ENCODE measurements around the gene EIF2S2. TPM values are rescaled to one million over a fixed set of nuclear protein-coding genes. Genes with fewer than 3 reads are reported as not detected.

EIF2S2 gene
- total and polyA plus RNA-seq, 5 donors from 2014 or later = 21.1 to 29.0 (median 23.2) TPM

GRCh38 chr20:34075647-34076046 is 36.4 kb downstream of the EIF2S2 start:
- peaks cover 86% of the 10 kb centered on the region for H3K36me3 ChIP-seq (ENCODE audit: control insufficient read depth, insufficient read depth, low read length)
- H3K27ac Mint-ChIP-seq = peak overlapping the region in 1 of 3 donors; percentile 62

GRCh38 chr20:34074101-34074760 is 37.8 kb downstream of the EIF2S2 start:
- Mint-ChIP-seq H3K9me3 (no peaks in the 10 kb centered on the region), H3K4me1 (peaks cover 5 to 28% (median 15%) of the 10 kb centered on the region in 4 donors), H3K27me3 (no peaks in the 10 kb centered on the region), H3K4me3 (no peak overlapping the region), H3K36me3 (peaks cover 35% of the 10 kb centered on the region), H3K27ac (no peak overlapping the region)
- no peaks in the 10 kb centered on the region for H3K9me3 ChIP-seq (ENCODE audit: control insufficient read depth in 2 of 2, low read length in 2 of 2)
- H3K4me3 ChIP-seq (ENCODE audit: low read depth, low read length) = no peak overlapping the region
- H3K36me3 ChIP-seq (ENCODE audit: control insufficient read depth, insufficient read depth, low read length) = peaks cover 75% of the 10 kb centered on the region
- peaks cover 5% of the 10 kb centered on the region for H3K4me1 ChIP-seq (ENCODE audit: control insufficient read depth, insufficient read depth, low read length, poor library complexity, severe bottlenecking)
- DNase-seq (no peak), ATAC-seq (ENCODE audit: low read depth in 2 of 2) (no peak)
- no peak overlapping the region for H3K27ac ChIP-seq (ENCODE audit: insufficient read depth, low read length, poor library complexity, severe bottlenecking)
- H3K27me3 ChIP-seq (ENCODE audit: control insufficient read depth, insufficient read depth, low read length) = no peaks in the 10 kb centered on the region

More at GRCh38 chr20:34075647-34076046, 36.4 kb downstream of the EIF2S2 start:
- Mint-ChIP-seq H3K9me3 (no peaks in the 10 kb centered on the region), H3K36me3 (peaks cover 38% of the 10 kb centered on the region), H3K27me3 (no peaks in the 10 kb centered on the region), H3K4me3 (no peak overlapping the region), H3K4me1 (peaks cover 3 to 17% (median 8%) of the 10 kb centered on the region in 4 donors)
- H3K9me3 ChIP-seq (ENCODE audit: control insufficient read depth in 2 of 2, low read length in 2 of 2) = no peaks in the 10 kb centered on the region
- H3K4me1 ChIP-seq (ENCODE audit: control insufficient read depth, insufficient read depth, low read length, poor library complexity, severe bottlenecking) = no peaks in the 10 kb centered on the region
- DNase-seq (no peak), ATAC-seq (ENCODE audit: low read depth in 2 of 2) (no peak)
- H3K27ac ChIP-seq (ENCODE audit: insufficient read depth, low read length, poor library complexity, severe bottlenecking) = no peak overlapping the region
- H3K27me3 ChIP-seq (ENCODE audit: control insufficient read depth, insufficient read depth, low read length) = no peaks in the 10 kb centered on the region
- no peak overlapping the region for H3K4me3 ChIP-seq (ENCODE audit: low read depth, low read length)

- Mint-ChIP-seq H3K4me3 (no peak overlapping the region), H3K27ac (peak overlapping the region; percentile 22 to 72 (median 28)), H3K36me3 (peaks cover 27% of the 10 kb centered on the region)
Measured at GRCh38 chr20:34072778-34073177, 39.3 kb downstream of the EIF2S2 start.

GRCh38 chr20:34072076-34072475 is 40.0 kb downstream of the EIF2S2 start:
- ATAC-seq (ENCODE audit: low read depth in 2 of 2) (no peak), DNase-seq (no peak)
- H3K27me3 ChIP-seq (ENCODE audit: control insufficient read depth, insufficient read depth, low read length) = no peaks in the 10 kb centered on the region
- Mint-ChIP-seq H3K27ac (peak overlapping the region in 1 of 3 donors; percentile 52), H3K4me3 (peak overlapping the region in 1 of 4 donors; percentile 49), H3K36me3 (peaks cover 27% of the 10 kb centered on the region), H3K27me3 (no peaks in the 10 kb centered on the region), H3K4me1 (peaks cover 16 to 46% (median 25%) of the 10 kb centered on the region in 4 donors), H3K9me3 (no peaks in the 10 kb centered on the region)
- peaks cover 54% of the 10 kb centered on the region for H3K36me3 ChIP-seq (ENCODE audit: control insufficient read depth, insufficient read depth, low read length)
- no peaks in the 10 kb centered on the region for H3K9me3 ChIP-seq (ENCODE audit: control insufficient read depth in 2 of 2, low read length in 2 of 2)
- H3K4me1 ChIP-seq (ENCODE audit: control insufficient read depth, insufficient read depth, low read length, poor library complexity, severe bottlenecking) = peaks cover 13% of the 10 kb centered on the region
- H3K27ac ChIP-seq (ENCODE audit: insufficient read depth, low read length, poor library complexity, severe bottlenecking) = no peak overlapping the region
- H3K4me3 ChIP-seq (ENCODE audit: low read depth, low read length) = no peak overlapping the region

More at GRCh38 chr20:34072778-34073177, 39.3 kb downstream of the EIF2S2 start:
- Histone ChIP-seq H3K27ac (ENCODE audit: insufficient read depth, low read length, poor library complexity, severe bottlenecking) (no peak overlapping the region), H3K9me3 (ENCODE audit: control insufficient read depth in 2 of 2, low read length in 2 of 2) (no peaks in the 10 kb centered on the region), H3K27me3 (ENCODE audit: control insufficient read depth, insufficient read depth, low read length) (no peaks in the 10 kb centered on the region), H3K4me1 (ENCODE audit: control insufficient read depth, insufficient read depth, low read length, poor library complexity, severe bottlenecking) (peaks cover 13% of the 10 kb centered on the region), H3K4me3 (ENCODE audit: low read depth, low read length) (no peak overlapping the region), H3K36me3 (ENCODE audit: control insufficient read depth, insufficient read depth, low read length) (peaks cover 61% of the 10 kb centered on the region)
- Mint-ChIP-seq H3K27me3 (no peaks in the 10 kb centered on the region), H3K9me3 (no peaks in the 10 kb centered on the region), H3K4me1 (peaks cover 13 to 40% (median 25%) of the 10 kb centered on the region in 4 donors)
- ATAC-seq (ENCODE audit: low read depth in 2 of 2) (no peak), DNase-seq (no peak)

- H3K27me3 Mint-ChIP-seq = no peaks in the 10 kb centered on the region
- Histone ChIP-seq H3K4me1 (ENCODE audit: control insufficient read depth, insufficient read depth, low read length, poor library complexity, severe bottlenecking) (peaks cover 13% of the 10 kb centered on the region), H3K36me3 (ENCODE audit: control insufficient read depth, insufficient read depth, low read length) (peaks cover 42% of the 10 kb centered on the region), H3K9me3 (ENCODE audit: control insufficient read depth in 2 of 2, low read length in 2 of 2) (no peaks in the 10 kb centered on the region), H3K4me3 (ENCODE audit: low read depth, low read length) (no peak overlapping the region), H3K27me3 (ENCODE audit: control insufficient read depth, insufficient read depth, low read length) (no peaks in the 10 kb centered on the region), H3K27ac (ENCODE audit: insufficient read depth, low read length, poor library complexity, severe bottlenecking) (no peak overlapping the region)
- ATAC-seq (ENCODE audit: low read depth in 2 of 2) (no peak), DNase-seq (no peak)
- no peak overlapping the region for H3K27ac Mint-ChIP-seq
- peaks cover 0 to under 1% (median 0%) of the 10 kb centered on the region in 7 donors for H3K9me3 Mint-ChIP-seq
- H3K4me3 Mint-ChIP-seq = peak overlapping the region in 1 of 4 donors; percentile 61
- peaks cover 19% of the 10 kb centered on the region for H3K36me3 Mint-ChIP-seq
- H3K4me1 Mint-ChIP-seq = peaks cover 16 to 48% (median 25%) of the 10 kb centered on the region in 4 donors
Measured at GRCh38 chr20:34070859-34071258, 41.2 kb downstream of the EIF2S2 start.

- no peak for DNase-seq
- Histone ChIP-seq H3K4me1 (ENCODE audit: control insufficient read depth, insufficient read depth, low read length, poor library complexity, severe bottlenecking) (peaks cover 13% of the 10 kb centered on the region), H3K27ac (ENCODE audit: insufficient read depth, low read length, poor library complexity, severe bottlenecking) (no peak overlapping the region), H3K27me3 (ENCODE audit: control insufficient read depth, insufficient read depth, low read length) (no peaks in the 10 kb centered on the region), H3K4me3 (ENCODE audit: low read depth, low read length) (no peak overlapping the region), H3K36me3 (ENCODE audit: control insufficient read depth, insufficient read depth, low read length) (peaks cover 39% of the 10 kb centered on the region), H3K9me3 (ENCODE audit: control insufficient read depth in 2 of 2, low read length in 2 of 2) (no peaks in the 10 kb centered on the region)
- peaks cover 0 to 2% (median 0%) of the 10 kb centered on the region in 7 donors for H3K9me3 Mint-ChIP-seq
- H3K4me3 Mint-ChIP-seq = no peak overlapping the region
- peaks cover 22% of the 10 kb centered on the region for H3K36me3 Mint-ChIP-seq
- no peaks in the 10 kb centered on the region for H3K27me3 Mint-ChIP-seq
- H3K4me1 Mint-ChIP-seq = peaks cover 16 to 56% (median 30%) of the 10 kb centered on the region in 4 donors
- H3K27ac Mint-ChIP-seq = peak overlapping the region in 2 of 3 donors; percentile 37 to 86
- ATAC-seq (ENCODE audit: low read depth in 2 of 2) = no peak
Measured at GRCh38 chr20:34070079-34070439, 42.0 kb downstream of the EIF2S2 start.

- H3K27ac ChIP-seq (ENCODE audit: insufficient read depth, low read length, poor library complexity, severe bottlenecking) = no peak overlapping the region
- DNase-seq (peak; percentile 40 to 66 (median 59)), ATAC-seq (ENCODE audit: low read depth in 2 of 2) (peak; percentile 85 to 93)
- peaks cover 16 to 60% (median 32%) of the 10 kb centered on the region in 4 donors for H3K4me1 Mint-ChIP-seq
- H3K9me3 ChIP-seq (ENCODE audit: control insufficient read depth in 2 of 2, low read length in 2 of 2) = no peaks in the 10 kb centered on the region
- no peaks in the 10 kb centered on the region for H3K27me3 ChIP-seq (ENCODE audit: control insufficient read depth, insufficient read depth, low read length)
- H3K36me3 Mint-ChIP-seq = peaks cover 25% of the 10 kb centered on the region
- peak overlapping the region in 2 of 3 donors; percentile 37 to 86 for H3K27ac Mint-ChIP-seq
- H3K4me3 Mint-ChIP-seq = no peak overlapping the region
- no peak overlapping the region for H3K4me3 ChIP-seq (ENCODE audit: low read depth, low read length)
- peaks cover 13% of the 10 kb centered on the region for H3K4me1 ChIP-seq (ENCODE audit: control insufficient read depth, insufficient read depth, low read length, poor library complexity, severe bottlenecking)
- no peaks in the 10 kb centered on the region for H3K27me3 Mint-ChIP-seq
- peaks cover 38% of the 10 kb centered on the region for H3K36me3 ChIP-seq (ENCODE audit: control insufficient read depth, insufficient read depth, low read length)
- peaks cover 0 to 2% (median 0%) of the 10 kb centered on the region in 7 donors for H3K9me3 Mint-ChIP-seq
Measured at GRCh38 chr20:34069341-34070078, 42.5 kb downstream of the EIF2S2 start.
